ENCODE data around the gene STK32C.

DNA sequence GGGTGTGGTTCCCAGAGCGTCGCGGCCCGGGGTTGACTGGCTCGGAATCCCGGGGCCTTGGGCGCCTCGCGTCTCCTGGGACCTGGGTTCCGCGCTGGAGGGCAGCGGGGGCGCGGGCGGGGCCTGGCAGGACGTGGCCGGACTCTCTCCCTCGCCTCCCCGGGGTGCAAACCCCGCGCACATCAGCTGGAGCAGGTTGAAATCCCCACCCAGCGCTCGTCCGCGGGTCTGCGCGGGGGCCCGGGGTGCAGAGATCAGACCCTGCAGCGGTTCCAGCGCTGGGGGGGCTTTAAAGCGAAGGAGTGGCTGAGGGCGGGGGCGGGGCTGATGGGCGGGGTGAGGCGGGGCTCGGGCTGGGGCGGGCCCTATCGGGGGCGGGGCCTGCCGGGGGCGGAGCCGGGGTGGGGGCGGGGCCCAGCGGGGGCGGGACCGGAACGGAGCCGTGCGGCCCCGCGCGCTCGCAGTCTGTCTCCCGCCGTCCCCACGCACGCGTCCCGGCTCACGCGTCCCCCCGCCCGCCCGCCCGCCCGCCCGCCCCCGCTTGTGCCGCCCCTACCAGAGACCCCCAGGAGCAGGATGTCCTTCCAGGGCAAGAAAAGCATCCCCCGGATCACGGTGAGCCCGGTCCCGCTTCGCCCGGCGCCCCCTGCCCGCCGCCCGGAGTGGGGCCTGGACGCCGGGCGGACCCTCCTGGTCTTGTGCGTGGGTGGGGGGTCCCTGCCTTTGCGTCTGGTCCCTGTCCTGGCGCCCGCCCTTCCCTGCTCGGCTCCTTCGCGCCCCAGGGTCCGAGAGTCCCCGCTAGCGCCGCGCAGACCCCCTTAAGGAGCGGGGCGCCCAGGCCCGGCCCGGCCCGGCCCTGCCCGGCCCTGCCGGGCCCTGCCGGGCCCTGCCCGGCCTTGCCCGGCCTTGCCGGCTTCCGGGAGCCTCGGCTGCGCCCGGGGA lies 121.0 kb downstream of the STK32C start, which contains the start of gene DPYSL4:
- no peak for TF ChIP-seq POLR2A (IDR thresholded peaks at IDR 0.05)
- TF ChIP-seq, protein P1, sequence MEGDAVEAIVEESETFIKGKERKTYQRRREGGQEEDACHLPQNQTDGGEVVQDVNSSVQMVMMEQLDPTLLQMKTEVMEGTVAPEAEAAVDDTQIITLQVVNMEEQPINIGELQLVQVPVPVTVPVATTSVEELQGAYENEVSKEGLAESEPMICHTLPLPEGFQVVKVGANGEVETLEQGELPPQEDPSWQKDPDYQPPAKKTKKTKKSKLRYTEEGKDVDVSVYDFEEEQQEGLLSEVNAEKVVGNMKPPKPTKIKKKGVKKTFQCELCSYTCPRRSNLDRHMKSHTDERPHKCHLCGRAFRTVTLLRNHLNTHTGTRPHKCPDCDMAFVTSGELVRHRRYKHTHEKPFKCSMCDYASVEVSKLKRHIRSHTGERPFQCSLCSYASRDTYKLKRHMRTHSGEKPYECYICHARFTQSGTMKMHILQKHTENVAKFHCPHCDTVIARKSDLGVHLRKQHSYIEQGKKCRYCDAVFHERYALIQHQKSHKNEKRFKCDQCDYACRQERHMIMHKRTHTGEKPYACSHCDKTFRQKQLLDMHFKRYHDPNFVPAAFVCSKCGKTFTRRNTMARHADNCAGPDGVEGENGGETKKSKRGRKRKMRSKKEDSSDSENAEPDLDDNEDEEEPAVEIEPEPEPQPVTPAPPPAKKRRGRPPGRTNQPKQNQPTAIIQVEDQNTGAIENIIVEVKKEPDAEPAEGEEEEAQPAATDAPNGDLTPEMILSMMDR (IDR thresholded peaks at IDR 0.05) = no peak
